ENCODE measurements around the gene GRM1.

Gene GRM1

DNA sequence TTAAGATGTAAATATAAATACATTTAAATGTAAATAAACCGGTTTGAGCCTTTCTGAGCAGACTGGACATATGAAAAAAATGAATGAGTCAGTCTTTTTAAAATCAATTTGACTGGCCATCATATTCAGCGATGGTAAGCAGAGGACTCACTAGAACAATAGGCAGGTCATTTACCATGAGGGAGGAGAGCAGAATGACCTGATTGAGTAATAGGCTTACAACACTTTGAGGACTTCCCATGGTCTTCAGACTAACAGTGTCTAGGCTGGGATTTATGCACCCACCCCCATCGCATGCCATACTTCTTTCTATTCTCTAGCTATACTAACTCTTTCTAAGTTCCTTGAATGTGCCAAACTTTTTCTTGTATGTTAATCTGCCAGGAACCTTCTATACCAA, 272.9 kb downstream of the GRM1 start:
- H3K4me3 ChIP-seq (ENCODE audit: low read depth, low read length): no peak overlapping the region
- TF ChIP-seq, protein P1, sequence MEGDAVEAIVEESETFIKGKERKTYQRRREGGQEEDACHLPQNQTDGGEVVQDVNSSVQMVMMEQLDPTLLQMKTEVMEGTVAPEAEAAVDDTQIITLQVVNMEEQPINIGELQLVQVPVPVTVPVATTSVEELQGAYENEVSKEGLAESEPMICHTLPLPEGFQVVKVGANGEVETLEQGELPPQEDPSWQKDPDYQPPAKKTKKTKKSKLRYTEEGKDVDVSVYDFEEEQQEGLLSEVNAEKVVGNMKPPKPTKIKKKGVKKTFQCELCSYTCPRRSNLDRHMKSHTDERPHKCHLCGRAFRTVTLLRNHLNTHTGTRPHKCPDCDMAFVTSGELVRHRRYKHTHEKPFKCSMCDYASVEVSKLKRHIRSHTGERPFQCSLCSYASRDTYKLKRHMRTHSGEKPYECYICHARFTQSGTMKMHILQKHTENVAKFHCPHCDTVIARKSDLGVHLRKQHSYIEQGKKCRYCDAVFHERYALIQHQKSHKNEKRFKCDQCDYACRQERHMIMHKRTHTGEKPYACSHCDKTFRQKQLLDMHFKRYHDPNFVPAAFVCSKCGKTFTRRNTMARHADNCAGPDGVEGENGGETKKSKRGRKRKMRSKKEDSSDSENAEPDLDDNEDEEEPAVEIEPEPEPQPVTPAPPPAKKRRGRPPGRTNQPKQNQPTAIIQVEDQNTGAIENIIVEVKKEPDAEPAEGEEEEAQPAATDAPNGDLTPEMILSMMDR (IDR thresholded peaks at IDR 0.05; ENCODE audit: low read depth, low read length): no peak
- in situ Hi-C loops (cut with HindIII; ENCODE audit: low sequenced_read_pairs): no loop called here
- DNase-seq (ENCODE audit: low read depth, low spot score): no peak

DNA sequence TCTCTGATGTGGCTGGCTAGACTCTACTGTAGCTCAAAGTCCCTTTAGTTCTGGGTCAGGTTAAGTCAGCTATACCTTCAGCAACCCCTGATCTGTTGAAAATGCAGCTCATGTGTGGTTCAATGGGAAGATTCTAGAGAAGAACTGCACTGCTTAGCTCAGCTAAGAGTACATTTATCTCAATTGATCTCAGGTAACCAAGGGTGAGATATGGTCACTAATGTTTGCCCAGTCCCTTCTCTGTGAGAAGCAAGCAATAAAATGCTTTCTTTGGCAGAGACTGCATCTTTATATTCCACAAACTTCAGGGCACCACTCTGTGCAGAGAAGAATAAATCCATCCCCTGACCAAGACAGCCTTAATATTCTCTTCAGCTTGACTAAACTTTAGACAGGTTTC, 274.1 kb downstream of the GRM1 start:
- in situ Hi-C loops (cut with HindIII; ENCODE audit: low sequenced_read_pairs): no loop called here
- TF ChIP-seq, protein P1 (IDR thresholded peaks at IDR 0.05; ENCODE audit: low read depth, low read length): no peak
- DNase-seq (ENCODE audit: low read depth, low spot score): no peak
- no peak overlapping the region for H3K4me3 ChIP-seq (ENCODE audit: low read depth, low read length)

DNA sequence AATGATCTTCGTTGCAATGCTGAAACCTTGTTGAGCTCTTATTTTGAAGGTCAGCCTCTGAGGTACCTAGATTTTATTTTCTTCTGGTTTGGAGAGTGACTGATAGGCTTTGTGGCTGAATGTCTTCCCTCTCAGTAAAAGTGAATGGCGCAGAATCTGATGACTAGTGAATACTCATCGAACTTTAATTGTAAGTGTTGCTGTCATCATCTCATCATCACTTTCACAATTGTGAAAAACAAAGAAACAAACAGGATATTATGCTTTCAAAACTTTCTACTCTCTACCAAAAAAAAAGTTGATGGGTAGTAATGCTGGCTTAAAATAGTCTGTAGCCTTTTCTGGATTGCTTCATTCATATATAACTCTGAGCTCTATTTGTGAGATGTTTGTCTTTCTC, 275.3 kb downstream of the GRM1 start:
- TF ChIP-seq, protein P1 (IDR thresholded peaks at IDR 0.05; ENCODE audit: low read depth, low read length): no peak
- no peak for DNase-seq (ENCODE audit: low read depth, low spot score)
- in situ Hi-C loops (cut with HindIII; ENCODE audit: low sequenced_read_pairs): no loop called here
- H3K4me3 ChIP-seq (ENCODE audit: low read depth, low read length): no peak overlapping the region

DNA sequence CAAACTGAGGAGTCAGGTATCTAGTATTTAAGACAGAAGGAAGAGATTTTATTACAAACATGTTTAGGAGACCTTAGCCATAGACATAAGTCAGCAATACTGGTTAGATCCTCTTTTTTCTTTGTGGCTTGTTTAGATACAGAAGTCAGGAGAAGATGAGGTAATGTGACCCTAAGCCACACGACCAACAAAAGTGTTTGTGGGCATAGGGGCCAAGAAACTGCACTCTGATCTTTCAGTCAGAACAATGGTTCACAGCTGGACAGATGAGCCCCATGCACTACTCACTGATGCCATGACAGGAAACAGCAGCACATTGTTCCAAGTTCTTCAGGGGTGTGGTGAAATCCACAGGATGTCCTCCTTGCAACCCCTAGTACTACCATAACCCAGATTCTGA, 276.2 kb downstream of the GRM1 start:
- in situ Hi-C loops (cut with HindIII; ENCODE audit: low sequenced_read_pairs): no loop called here
- TF ChIP-seq, protein P1 (IDR thresholded peaks at IDR 0.05; ENCODE audit: low read depth, low read length): no peak
- H3K4me3 ChIP-seq (ENCODE audit: low read depth, low read length): no peak overlapping the region
- DNase-seq (ENCODE audit: low read depth, low spot score): no peak

DNA sequence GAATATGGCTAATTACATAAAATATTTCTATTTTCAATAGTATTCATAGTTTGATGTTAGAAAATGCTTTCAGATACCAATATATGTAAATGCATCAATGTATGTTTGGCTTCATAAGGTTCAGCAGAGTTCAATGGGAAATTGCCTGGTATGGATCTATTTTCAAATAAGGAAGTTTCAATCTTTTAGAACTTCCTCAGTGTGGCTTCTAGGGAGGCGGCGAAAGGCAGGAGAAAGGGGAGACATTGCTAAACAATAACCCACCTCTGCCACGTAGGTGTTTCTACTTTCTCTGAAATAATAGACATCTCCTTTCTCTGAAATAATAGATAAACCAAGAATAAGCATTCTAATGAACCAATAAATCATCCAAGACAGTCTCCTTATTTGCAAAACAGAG, 277.1 kb downstream of the GRM1 start:
- DNase-seq (ENCODE audit: low read depth, low spot score): no peak
- TF ChIP-seq, protein P1 (IDR thresholded peaks at IDR 0.05; ENCODE audit: low read depth, low read length): no peak
- no peak overlapping the region for H3K4me3 ChIP-seq (ENCODE audit: low read depth, low read length)
- in situ Hi-C loops (cut with HindIII; ENCODE audit: low sequenced_read_pairs): no loop called here

DNA sequence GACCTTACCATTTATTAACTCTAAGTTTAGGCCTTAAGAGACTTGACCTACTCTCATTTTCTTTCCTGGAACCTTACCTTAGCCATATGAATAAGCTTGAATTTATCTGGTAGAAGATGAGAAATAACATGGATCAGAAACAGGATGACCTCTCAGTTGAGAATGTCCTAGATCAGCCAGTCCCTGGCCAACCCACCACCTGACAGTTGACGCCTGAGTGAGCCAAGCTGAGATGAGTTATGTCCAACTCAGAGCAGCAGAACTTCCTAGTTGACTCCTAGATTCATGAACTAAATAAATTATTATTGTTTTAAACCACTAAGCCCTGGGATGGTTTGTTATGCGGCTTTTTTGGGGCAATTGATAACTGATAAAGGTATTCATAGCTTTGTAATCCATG, 281.8 kb downstream of the GRM1 start:
- DNase-seq (ENCODE audit: low read depth, low spot score): no peak
- TF ChIP-seq, protein P1 (IDR thresholded peaks at IDR 0.05; ENCODE audit: low read depth, low read length): no peak
- in situ Hi-C loops (cut with HindIII; ENCODE audit: low sequenced_read_pairs): no loop called here
- H3K4me3 ChIP-seq (ENCODE audit: low read depth, low read length): no peak overlapping the region

DNA sequence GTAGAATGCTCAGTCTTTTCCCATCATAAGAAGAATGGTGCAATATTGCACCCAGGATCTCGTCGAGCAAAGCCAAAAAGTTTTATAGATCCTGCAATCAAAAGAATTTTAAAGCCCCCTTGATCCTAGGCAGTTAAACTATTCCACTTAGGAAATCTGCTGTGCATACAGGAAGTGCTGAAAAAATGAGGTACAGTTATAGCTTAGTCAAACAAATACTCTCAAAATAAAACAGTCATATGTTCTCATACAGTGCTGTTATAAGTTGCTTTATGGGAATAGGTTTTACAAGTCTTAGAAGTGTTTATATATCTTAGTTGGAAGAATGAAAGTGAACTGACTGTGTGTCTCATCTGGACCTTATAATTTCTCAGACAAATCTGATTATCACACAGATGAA, 282.2 kb downstream of the GRM1 start:
- TF ChIP-seq, protein P1 (IDR thresholded peaks at IDR 0.05; ENCODE audit: low read depth, low read length): no peak
- H3K4me3 ChIP-seq (ENCODE audit: low read depth, low read length): no peak overlapping the region
- in situ Hi-C loops (cut with HindIII; ENCODE audit: low sequenced_read_pairs): no loop called here
- no peak for DNase-seq (ENCODE audit: low read depth, low spot score)

All from astrocyte of the spinal cord (primary cell).